NCI-H345 (cell line): ENCODE measurements around the gene VPS26B.
"Not testable (repeated sequence)": the region's sequence is repeated elsewhere in the genome, so short reads cannot be mapped to it uniquely, and the experiment has no call there.

ENCODE experiments used
- DNase-seq: peaks from one replicate; lab custom pipeline; 2025; lab: John Stamatoyannopoulos, UW

The VPS26B gene

DNA sequence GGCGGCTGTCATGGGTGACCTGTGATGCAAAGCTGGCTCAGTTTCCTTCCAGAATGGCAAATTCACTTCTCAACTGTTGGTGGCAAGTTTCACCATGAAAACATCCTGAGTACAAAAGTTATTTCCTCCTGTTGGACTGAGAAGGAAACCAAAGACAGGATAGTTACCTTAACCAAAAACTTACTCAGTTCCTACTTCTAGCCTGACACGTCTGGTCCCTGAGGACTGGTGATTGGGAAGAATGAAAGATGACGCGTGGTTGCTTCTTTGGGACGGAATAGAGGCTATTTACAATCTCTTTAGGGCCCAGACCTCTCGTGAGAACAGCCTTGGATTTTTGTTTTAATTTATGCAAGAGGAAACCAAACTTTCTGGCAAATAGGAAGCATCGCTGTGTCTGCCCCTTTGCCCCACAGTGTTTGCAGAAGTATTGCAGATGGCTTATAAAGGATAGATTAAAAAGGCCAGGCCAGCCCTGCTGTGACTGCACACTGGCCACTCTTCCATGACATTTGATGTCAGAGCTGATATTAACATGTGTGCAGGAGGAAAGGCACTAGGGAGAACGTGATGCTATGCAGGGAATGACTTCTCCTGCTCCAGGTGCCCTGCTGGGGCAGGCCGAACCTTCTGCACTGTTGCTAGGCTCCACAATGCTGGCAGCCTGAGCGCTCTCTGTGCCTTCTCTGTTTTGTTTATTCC lies 7.6 kb downstream of the VPS26B start:
- DNase-seq: no peak

DNA sequence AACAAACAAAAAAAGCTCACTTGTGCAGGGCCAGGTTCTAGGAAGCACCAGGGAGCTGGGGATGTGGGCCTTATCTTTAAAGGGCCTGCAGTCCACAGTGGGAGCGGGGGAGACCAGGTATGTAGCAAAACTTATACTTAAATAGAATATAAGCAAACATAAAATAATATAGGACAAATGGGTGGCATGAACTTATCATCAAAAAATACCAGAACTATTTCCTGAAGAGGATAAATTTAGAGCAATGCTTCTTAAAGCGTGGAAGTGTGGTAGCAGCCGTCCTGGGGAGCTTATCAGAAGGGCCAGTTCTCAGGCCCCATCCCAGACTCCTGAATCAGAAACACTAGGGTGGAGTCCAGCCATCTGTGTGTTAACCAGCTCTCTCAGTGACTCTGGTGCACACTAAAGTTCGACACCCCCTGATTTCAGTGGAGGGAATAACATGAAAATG lies 9.3 kb downstream of the VPS26B start:
- DNase-seq: no peak

DNA sequence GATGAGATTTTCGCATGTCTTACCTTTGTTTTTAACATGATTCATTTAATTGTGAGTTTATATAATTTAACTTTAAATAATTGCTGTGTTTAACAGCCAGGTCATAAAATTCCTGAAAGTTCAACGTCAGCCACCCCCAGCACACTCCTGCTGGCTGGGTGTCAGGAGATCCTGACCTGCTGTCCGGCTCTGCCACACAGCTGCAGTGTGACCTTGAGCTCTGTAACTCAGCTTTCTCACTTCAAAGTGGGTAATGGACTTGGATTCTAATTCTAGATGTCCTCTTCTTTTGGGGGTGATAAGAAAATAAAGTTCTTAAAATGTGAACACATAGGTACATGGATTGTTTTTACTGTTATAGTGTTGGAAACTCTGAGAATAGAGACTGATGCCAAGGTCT lies 10.9 kb downstream of the VPS26B start:
- DNase-seq: no peak

- no peak for DNase-seq
These were observed 12.5 kb downstream of the VPS26B start for GRCh38 chr11:134236834-134237556.

DNA sequence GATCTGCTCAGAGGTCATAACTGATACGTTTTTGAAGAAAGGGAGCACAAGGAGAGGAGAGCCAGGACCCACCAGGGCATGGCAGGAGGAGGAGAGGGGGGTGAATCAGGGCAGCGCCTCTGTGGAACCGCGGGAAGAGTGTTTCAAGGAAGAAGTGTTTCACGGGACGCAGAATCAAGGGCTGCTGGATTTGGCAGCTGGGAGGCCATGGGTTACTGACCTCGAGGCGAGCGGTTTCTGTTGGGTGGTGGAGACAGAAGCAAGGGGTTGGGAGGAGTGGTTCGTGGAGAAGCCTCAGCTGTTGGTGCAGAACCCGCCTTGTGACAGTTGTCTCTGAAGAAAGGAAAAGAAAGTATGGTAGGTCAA lies 13.1 kb downstream of the VPS26B start:
- DNase-seq: no peak

- DNase-seq: no peak
These were observed 14.5 kb downstream of the VPS26B start for GRCh38 chr11:134238956-134239355.

GRCh38 chr11:134240592-134240991 lies 16.1 kb downstream of the VPS26B start:
- no peak for DNase-seq

- DNase-seq: no peak
These were observed 17.9 kb downstream of the VPS26B start for GRCh38 chr11:134242376-134242775.

DNA sequence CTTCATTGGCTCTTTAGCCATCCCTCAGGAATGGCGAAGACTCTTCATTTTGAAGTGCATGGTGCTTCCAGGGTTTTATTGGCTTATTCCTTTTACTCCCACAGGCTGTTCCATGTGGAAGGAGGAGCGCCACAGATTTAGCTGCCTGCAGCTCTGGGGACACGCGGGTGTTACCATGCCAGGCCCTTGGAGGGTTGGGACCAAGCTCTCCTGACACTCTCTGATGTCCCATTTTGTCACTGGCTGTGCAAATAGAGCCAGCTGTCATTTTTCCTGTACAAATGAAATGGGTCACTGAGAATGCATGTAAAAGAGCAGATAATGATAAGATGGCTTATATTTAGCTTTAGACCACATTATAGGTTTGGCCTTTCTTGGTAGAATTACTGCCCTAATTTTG lies 19.4 kb downstream of the VPS26B start:
- DNase-seq: no peak

DNA sequence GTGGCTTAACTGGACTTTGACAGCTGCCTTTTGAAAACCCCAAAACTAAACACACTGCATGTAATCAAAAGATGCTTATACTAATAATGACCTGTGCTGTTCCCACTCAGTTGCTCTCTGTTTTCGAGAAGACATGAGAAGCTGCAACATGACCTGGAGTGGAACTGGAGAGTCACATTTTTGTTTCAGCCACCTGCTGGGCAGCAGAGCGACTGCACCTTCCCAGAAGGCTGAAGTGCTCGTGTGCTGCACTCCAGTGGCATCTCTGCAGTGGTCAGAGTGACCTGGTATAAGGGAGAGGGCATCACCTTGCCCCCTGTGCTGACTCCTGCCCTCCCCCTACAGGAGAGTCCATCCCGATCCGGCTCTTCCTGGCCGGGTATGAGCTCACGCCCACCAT lies 20.1 kb downstream of the VPS26B start:
- no peak for DNase-seq

DNA sequence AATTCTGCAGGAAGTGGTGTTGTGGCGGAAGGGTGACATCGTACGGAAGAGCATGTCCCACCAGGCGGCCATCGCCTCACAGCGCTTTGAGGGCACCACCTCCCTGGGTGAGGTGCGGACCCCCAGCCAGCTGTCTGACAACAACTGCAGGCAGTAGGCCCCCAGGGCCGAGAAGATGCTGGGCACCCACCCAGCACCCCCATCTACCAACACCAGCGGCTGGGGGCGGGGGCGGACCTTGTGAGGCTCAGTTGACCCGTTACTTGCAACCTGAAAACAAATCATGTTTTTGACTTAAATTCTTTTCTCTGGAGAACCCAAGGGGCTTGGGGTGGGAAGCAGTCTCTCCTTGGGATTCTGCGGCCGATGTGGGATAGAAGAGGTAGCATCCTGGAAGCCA lies 21.0 kb downstream of the VPS26B start:
- DNase-seq: no peak

- no peak for DNase-seq
These were observed 21.6 kb downstream of the VPS26B start for GRCh38 chr11:134246100-134246499.

DNA sequence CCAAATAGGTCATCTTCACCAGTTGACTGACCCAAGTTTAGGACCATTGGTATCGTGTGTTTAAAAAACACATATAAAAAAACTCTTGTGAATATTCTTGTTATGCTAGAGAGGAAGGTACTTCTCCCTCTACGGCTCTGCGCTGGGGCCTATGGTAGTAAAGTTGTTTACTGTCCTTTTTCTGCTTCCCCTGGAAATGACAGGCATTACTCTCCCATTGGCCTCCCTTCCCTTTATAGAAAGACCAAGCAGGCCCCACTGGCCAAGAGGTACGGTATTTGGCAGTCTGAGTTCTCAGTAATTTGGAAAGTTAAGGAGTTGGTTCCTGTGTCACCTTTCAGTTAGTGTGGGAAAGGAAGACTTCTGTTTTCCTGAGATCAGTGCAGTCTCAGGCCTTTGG lies 22.2 kb downstream of the VPS26B start:
- no peak for DNase-seq

GRCh38 chr11:134248910-134249480 lies 24.5 kb downstream of the VPS26B start:
- no peak for DNase-seq

DNA sequence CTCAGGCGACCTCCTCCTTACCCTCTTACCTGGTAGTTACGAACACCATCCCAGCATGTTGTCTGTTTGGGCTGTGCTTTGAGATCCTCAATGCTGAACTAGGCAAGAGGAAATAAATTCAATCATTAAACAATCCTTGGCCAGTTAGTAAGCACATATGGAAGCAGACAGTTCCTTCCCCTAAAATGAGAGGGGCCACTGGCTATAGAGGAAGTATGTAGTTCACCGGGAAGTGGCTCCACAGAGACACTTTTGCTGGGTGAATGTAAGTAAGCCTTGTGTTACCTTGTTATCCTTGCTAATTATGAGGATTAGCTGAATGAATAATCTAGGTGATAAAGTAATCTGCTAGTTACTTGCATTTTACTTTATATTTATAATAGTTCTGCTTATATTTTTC lies 25.8 kb downstream of the VPS26B start:
- DNase-seq: no peak

GRCh38 chr11:134250675-134251074 lies 26.2 kb downstream of the VPS26B start:
- DNase-seq: no peak

GRCh38 chr11:134252346-134253187 lies 28.1 kb downstream of the VPS26B start:
- DNase-seq: peak; percentile 48

DNA sequence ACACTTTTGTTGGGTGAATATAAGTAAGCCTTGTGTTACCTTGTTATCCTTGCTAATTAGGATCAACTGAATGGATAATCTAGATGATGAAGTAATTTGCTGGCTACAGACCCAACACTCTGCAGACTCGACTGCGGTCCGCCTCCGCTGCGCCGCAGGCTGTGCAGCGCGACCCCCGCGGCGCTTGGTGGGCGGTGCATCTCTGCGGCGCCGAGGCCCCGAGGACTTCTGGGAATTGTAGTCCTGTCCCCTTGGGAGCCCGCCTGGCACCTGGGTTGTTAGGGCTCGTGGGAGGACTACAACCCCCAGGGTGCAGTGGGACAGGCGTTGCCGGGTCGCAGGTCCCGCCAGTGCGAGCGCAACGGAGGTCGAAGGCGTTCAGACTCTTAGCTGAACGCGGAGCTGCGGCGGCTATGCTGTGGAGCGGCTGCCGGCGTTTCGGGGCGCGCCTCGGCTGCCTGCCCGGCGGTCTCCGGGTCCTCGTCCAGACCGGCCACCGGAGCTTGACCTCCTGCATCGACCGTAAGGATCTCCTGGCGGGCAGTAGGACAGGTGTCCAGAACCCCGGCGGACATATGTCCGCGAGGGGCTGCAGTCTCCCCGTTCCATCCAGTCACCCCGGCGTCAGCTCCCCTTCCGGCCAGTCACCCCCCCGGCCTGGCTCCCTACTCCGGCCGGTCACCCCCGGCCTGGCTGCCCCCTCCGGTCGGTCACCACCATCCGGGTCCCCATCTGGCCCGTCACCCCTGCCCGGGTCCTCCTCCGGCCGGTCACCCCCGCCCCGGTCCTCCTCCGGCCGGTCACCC lies 28.9 kb downstream of the VPS26B start, which contains the start of the genes ACAD8 and THYN1:
TSS of gene ACAD8 (plus strand) at position 381 of the 806 bp plus-strand sequence. CDS start at position 414, 33 bp downstream.
TSS of gene THYN1 (minus strand) at position 165 of the 806 bp plus-strand sequence. CDS start 470 bp downstream, outside the sequence.
- DNase-seq: peak; percentile 99

GRCh38 chr11:134254433-134255183 lies 30.1 kb downstream of the VPS26B start:
- DNase-seq: no peak

GRCh38 chr11:134255184-134255561 lies 30.7 kb downstream of the VPS26B start:
- DNase-seq: not testable (repeated sequence)

GRCh38 chr11:134257101-134257500 lies 32.6 kb downstream of the VPS26B start:
- no peak for DNase-seq
